EL (cell line): Measurements from ENCODE around the gene CCDC169.
A peak's percentile ranks its signal among the peaks of the same experiment; 100 is the strongest.
"Not testable (repeated sequence)": the region's sequence is repeated elsewhere in the genome, so short reads cannot be mapped to it uniquely, and the experiment has no call there.

Source experiments
- DNase-seq: peaks from one replicate; pipeline ENCODE4 v3.0.0-alpha.2; 2016

Gene CCDC169

GRCh38 chr13:36313047-36313969 lies 15.7 kb upstream of the CCDC169 start:
- DNase-seq = no peak

- DNase-seq = no peak
Measured at GRCh38 chr13:36310417-36311108, 12.9 kb upstream of the CCDC169 start.

GRCh38 chr13:36302289-36302688 lies 4.7 kb upstream of the CCDC169 start:
- no peak for DNase-seq

GRCh38 chr13:36299469-36299868 lies 1.9 kb upstream of the CCDC169 start:
- DNase-seq = not testable (repeated sequence)

- no peak for DNase-seq
Measured at GRCh38 chr13:36298535-36299068, 988 bp upstream of the CCDC169 start.

- DNase-seq = no peak
Measured at GRCh38 chr13:36294096-36294495, 3.5 kb downstream of the CCDC169 start.

- no peak for DNase-seq
Measured at GRCh38 chr13:36293497-36293896, 4.1 kb downstream of the CCDC169 start.

GRCh38 chr13:36288794-36289391 lies 8.7 kb downstream of the CCDC169 start:
- no peak for DNase-seq

- DNase-seq = no peak
Measured at GRCh38 chr13:36286006-36286405, 11.6 kb downstream of the CCDC169 start.

- peak; percentile 46 for DNase-seq
Measured at GRCh38 chr13:36282821-36283432, 14.7 kb downstream of the CCDC169 start.

- DNase-seq = peak; percentile 51
Measured at GRCh38 chr13:36275190-36276002, 22.2 kb downstream of the CCDC169 start.

- DNase-seq = no peak
Measured at GRCh38 chr13:36273431-36273830, 24.2 kb downstream of the CCDC169 start.

- no peak for DNase-seq
Measured at GRCh38 chr13:36261976-36262375, 35.6 kb downstream of the CCDC169 start.

GRCh38 chr13:36261011-36261410 lies 36.6 kb downstream of the CCDC169 start:
- DNase-seq = no peak

GRCh38 chr13:36259361-36260137 lies 38.1 kb downstream of the CCDC169 start:
- no peak for DNase-seq

- DNase-seq = no peak
Measured at GRCh38 chr13:36258831-36259230, 38.8 kb downstream of the CCDC169 start.

- DNase-seq = no peak
Measured at GRCh38 chr13:36251526-36251925, 46.1 kb downstream of the CCDC169 start.

GRCh38 chr13:36251017-36251416 lies 46.6 kb downstream of the CCDC169 start:
- no peak for DNase-seq

- DNase-seq = no peak
Measured at GRCh38 chr13:36248700-36249099, 48.9 kb downstream of the CCDC169 start.

GRCh38 chr13:36244990-36245389 lies 52.6 kb downstream of the CCDC169 start:
- no peak for DNase-seq

- DNase-seq = no peak
Measured at GRCh38 chr13:36244073-36244472, 53.5 kb downstream of the CCDC169 start.
